Amniotic stem cell (primary cell): Measurements from ENCODE around the gene LPP.

Experiments
- DNase-seq: peaks from one replicate; lab custom pipeline; 2025; lab: John Stamatoyannopoulos, UW

The LPP gene

GRCh38 chr3:188918093-188918492 is 764.1 kb downstream of the LPP start:
- no peak for DNase-seq

DNA sequence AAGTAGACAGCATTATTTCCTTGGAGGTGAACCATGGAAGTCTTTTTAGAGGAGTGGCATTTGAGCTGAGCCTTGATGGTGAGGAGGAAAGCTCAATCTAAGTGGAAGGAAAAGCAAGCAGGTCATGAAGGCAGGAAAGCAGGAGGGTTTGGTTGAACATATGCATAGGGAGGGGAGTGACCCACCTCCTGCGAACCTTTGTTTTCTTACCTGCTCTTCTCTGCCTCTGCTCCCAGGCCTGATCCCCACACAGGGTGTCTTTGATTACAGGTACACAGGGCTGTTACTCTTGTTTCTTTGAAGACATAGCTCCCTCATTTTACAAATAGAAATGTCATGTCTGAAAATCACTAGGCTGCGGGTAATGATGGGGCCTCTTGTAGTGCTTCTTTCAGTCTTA is 769.7 kb downstream of the LPP start:
- no peak for DNase-seq

DNA sequence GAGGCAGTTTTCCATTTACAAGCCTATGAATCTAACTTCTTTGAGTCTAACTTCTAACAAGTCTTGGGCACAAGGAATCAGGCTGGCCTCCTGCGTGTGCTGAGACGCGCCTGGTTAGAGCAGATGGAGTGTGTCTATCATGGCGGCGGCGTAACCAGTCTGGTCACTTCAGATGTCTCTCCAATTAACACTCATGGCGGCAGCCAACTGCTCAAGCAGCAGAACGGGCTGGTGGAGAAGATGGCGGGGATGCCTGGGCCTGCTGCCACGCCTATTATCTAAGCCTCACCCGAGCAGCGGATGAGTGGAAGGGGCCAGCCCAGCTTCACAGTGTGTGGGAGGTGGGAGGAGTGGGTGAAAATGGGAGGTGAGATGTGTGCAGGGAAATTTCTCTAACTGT is 771.4 kb downstream of the LPP start:
- DNase-seq: no peak

DNA sequence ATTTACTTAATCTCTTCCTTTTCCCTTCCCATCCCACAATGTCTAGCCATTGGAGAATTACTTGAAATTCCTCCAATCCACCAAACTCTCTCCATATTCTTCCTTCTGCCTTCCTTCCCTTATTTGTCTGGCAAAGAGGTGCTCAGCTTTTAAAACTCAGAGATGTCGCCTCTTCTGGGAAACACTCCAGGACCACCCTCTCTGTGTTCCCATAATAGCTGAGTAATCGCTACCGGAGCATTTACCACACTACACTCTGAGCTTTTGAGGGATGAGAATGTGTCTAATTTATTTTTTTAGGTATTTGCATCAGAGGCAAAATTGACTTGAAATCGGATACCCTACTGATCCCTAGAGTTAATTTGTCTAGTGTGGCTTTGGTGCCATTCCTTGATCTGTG is 772.2 kb downstream of the LPP start:
- DNase-seq: no peak

DNA sequence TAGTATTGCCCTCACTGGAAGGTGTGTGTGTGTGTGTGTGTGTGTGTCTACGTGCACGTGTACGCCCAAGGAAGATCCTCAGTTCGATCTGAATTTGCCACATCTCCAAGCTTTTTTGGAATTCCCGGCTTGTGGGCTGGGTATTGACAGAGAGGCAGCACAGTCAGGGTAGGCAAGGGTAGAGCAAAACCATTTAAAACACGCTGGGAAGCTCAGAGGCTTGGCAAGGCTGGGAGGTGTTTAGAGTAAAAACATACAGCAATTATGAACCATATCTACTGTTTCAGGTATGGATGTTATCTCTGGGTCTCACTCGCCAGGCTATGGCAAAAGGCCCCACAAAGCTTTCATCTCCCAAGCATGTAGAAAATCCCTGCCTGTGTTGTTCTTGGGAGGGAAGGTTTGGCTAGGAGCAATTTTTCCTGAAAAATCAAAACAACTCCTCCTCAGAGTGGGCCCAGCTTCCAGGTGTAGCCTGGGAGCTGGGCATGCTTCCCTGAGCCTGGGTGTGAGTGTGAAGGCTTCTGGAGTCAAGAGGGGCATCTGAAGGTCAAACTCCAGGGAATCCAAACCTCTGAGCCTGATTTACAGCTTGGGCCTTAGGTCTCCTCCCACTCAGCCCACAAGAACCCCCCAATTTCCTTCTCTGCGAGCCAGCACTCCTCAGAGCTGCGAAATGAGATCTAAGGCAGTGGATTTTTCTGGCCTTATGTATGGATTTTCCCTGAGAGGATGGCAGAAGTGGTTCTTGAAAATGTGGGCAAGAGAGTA is 773.0 kb downstream of the LPP start:
- no peak for DNase-seq

GRCh38 chr3:188927971-188928370 is 774.0 kb downstream of the LPP start:
- no peak for DNase-seq

DNA sequence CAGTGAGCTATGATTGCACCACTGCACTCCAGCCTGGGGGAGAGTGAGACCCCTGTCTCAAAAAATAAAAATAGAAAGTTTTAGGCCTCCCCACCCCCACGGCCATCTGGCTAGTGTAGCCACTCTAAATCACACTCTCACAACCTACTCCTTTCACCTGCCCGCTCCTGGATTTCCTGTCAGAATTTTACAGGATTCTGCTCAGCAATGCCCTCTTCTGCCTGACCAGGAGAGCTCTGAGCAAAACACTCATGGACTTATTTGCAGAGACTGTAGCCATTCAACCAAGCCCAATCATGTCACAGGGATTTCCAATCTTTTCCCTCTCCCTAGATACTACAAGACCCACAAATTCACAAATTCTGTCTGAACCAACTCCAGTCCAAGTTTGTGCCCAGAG is 775.2 kb downstream of the LPP start:
- no peak for DNase-seq

GRCh38 chr3:188931036-188931435 is 777.1 kb downstream of the LPP start:
- no peak for DNase-seq

- DNase-seq: no peak
Measured at GRCh38 chr3:188931531-188931930, 777.6 kb downstream of the LPP start.

DNA sequence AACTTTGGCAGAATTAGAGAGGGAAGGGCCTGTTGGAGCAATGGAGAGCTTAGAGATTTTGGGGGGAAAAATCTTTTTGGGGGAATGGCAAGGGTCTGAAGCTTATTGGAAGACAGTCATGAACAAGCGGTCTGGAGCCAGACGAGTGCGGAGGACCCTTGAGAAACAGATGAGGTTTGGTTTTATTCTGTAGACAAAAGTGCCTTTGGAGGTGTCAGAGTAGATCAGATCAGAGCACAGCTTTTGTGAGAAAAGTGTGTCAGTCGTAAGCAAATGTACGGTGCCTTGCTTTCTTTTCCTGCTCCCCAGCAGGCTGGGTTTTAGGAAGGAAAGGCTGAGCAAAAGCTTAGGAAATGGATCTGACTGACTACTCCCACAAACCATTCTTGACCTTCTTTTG is 781.0 kb downstream of the LPP start:
- DNase-seq: no peak

DNA sequence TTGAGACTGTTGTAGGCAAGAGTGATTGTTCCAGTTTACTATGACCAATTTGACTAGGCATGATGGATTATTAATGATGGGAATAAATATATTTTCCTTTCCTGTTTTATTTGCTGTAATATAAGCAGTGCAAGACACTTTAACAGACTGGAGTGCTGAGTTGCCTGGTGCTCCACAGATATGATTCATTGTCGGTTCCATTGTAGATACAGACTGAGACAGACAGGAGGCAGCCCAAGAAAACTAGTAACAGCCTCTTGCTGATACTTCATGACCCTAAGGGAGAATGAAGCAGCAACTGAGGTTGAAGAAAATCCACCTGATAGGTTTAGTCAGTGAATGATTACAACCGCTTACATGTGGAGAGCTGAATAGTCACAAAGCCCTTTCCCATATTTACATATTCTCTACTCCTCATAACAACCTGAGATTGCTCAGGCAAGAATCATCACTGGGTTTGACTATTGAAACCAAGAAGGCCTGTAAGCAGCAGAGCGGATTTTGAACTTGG is 782.7 kb downstream of the LPP start:
- DNase-seq: no peak

DNA sequence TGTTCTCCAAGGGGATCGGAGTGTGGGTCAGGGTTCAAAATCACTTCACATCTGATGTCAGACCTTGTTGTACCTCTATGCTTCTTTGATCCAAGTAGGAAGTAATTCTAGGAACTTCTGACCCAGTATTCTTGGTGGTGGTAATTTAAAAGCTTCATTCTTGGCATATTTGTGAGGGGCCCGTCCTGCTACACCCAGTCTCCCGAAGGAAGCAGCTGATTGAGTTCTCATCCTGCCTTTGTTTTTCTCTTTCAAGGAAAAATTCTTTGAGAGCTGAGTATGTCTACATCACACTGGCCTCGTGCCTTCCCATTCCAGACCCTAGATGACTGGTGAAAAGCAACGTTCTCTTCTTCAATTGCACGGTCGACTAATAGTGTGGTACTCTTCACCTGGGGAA is 783.4 kb downstream of the LPP start:
- no peak for DNase-seq

DNA sequence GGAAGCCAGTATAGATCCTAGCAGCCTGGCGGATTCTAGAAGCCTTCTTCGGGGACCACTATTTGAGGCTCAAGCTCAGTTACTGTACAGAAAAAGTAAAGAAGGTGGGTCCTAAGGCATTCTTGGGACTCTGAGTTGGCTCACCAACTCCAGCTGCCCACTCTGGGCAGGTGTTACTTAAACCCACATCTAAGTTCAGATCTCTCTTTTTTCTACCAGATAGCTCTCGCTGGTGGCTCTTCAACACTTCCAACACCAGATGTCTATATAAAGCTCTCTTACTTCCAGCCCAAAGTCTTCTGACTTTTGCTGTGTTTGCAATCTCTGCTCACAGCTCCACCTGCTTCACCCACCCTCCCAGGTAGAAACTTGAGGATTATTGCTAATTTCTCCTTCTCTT is 785.0 kb downstream of the LPP start:
- no peak for DNase-seq

DNA sequence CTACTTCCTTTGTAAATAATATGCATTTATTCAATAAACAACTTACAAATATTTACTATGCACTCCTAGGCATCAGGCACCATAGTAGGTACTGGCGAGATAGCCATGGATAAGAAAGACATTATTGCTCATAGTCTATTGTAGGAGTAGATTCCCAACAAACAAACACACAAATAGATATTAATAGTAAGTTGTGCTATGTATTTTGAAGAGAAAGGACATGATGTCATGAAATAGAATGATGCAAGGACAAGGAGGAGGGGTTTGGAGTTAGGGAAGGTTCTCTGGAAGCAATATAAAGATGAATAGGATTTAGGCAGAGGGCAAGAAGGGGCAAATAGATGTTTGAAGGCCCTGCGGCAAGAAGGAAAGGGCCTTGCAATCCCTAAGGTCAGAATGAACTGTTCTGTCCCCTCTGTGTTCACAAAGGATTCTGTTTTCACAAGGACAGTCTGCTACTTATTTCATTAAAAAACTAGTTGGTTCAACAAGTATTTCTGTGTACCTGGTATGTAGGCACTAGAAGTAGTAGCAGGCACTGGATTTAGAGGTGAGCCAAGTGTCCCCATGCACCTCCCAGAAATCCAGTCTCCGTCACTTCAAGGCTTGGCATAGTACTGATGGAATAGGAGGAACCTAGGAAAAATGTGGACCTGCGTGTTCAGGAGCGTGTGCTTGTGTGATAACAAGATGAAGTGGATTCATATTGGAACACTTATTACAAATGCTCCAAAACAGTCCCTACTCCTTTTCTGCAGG is 786.0 kb downstream of the LPP start:
- no peak for DNase-seq
